Stomach (tissue), 4 donors: ENCODE results near the gene SPTBN5.

Source experiments
- EP300 ChIP-seq: sonication (generic); formaldehyde crosslinking; IDR thresholded peaks from one replicate; pipeline ENCODE4 v1.6.1; 2017; ENCODE audit warnings: antibody characterized with exemption
- POLR2A ChIP-seq, 4 donors: fragments of 450-650 bp; IDR thresholded peaks; one replicate each; pipeline ENCODE4 v1.6.1; 2016; ENCODE audit warnings: antibody characterized with exemption in 4 of 4, control low read depth in 2 of 4, mild to moderate bottlenecking in 1 of 4, moderate library complexity in 1 of 4
- TF ChIP-seq, protein P1 (sequence below), 7 experiments: fragments of 450-650 bp in 4 of 7; fragments of 200-600 bp in 3 of 7; sonication (generic) in 3 of 7; IDR thresholded peaks; one replicate each; pipeline ENCODE4 v1.5.1; 2016 to 2019; ENCODE audit warnings: antibody characterized with exemption in 7 of 7, control low read depth in 2 of 7, mild to moderate bottlenecking in 1 of 7

DNA sequence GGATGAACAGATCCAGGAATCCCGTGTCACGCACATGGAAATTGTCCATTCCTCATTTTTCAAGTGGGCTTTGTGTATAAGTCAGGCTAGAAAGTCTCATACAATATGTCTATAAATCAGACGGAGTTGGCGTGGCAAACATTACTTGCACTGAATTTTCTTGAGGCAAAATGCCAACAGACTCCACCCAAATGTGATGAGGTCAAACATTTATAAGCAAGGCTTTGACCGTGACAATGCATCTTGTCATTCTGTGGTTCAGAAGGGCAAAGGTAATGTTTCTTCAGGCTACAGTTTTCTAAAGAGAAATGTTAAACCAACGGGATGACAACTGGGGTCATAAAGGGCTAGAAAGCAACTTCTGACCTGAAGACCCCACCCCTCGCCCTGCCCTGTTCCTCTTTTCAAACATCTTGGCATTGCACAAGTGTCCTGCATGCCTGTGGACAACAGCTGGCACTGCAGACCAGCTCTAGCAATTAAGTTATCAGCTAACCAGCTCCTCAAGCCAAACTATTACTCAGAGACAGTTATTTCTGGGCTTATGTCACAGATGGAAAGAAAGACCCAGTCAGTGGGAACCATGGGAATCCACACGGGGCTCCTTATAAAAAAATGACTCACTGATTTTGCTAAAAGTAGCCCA, 36.5 kb upstream of the SPTBN5 start:
- TF ChIP-seq EP300, result no peak
- TF ChIP-seq, protein P1, sequence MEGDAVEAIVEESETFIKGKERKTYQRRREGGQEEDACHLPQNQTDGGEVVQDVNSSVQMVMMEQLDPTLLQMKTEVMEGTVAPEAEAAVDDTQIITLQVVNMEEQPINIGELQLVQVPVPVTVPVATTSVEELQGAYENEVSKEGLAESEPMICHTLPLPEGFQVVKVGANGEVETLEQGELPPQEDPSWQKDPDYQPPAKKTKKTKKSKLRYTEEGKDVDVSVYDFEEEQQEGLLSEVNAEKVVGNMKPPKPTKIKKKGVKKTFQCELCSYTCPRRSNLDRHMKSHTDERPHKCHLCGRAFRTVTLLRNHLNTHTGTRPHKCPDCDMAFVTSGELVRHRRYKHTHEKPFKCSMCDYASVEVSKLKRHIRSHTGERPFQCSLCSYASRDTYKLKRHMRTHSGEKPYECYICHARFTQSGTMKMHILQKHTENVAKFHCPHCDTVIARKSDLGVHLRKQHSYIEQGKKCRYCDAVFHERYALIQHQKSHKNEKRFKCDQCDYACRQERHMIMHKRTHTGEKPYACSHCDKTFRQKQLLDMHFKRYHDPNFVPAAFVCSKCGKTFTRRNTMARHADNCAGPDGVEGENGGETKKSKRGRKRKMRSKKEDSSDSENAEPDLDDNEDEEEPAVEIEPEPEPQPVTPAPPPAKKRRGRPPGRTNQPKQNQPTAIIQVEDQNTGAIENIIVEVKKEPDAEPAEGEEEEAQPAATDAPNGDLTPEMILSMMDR (IDR thresholded peaks at IDR 0.05), result no peak
- no peak for TF ChIP-seq POLR2A (IDR thresholded peaks at IDR 0.05)
